Measurements from ENCODE around the gene PLEKHA1. TPM values are rescaled to one million over a fixed set of nuclear protein-coding genes. Genes with fewer than 3 reads are reported as not detected.

PLEKHA1 gene
- total and polyA plus RNA-seq, 12 donors: 8.3 to 22.3 (median 13.1) TPM

GRCh38 chr10:122435212-122435827 lies 60.8 kb downstream of the PLEKHA1 start:
- no peaks in the 10 kb centered on the region for H3K4me1 ChIP-seq (replicated peaks in 1 of 2)
- no peaks in the 10 kb centered on the region for H3K27me3 ChIP-seq
- H3K4me3 ChIP-seq: no peak overlapping the region
- H3K27ac ChIP-seq: no peak overlapping the region
- TF ChIP-seq POLR2A (IDR thresholded peaks at IDR 0.05): no peak
- peak; percentile 64 to 87 (median 78) for TF ChIP-seq CTCF (IDR thresholded peaks at IDR 0.05)
- intact Hi-C loops (cut with DNase I): loop anchor here (5.0 to 10.0 kb wide), 3 partner anchors 91 to 138 kb away; no protein-coding TSS in a partner anchor
- DNase-seq: no peak
- no peaks in the 10 kb centered on the region for H3K9me3 ChIP-seq (replicated peaks in 1 of 3)
- 27 to 36% (median 33%) methylated on average over 3 of the region's 3 CpGs for WGBS, 4 donors
- H3K36me3 ChIP-seq (replicated peaks in 1 of 2): no peaks in the 10 kb centered on the region

- WGBS, 4 donors: 64 to 70% (median 67%) methylated on average over 7 of the region's 7 CpGs
- intact Hi-C loops (cut with DNase I): no loop called here
Measured at GRCh38 chr10:122441961-122442360, 67.5 kb downstream of the PLEKHA1 start.

GRCh38 chr10:122445469-122445868 lies 71.0 kb downstream of the PLEKHA1 start:
- Histone ChIP-seq H3K36me3 (replicated peaks in 1 of 2) (no peaks in the 10 kb centered on the region), H3K4me3 (no peak overlapping the region), H3K27ac (no peak overlapping the region), H3K4me1 (replicated peaks in 1 of 2) (no peaks in the 10 kb centered on the region), H3K27me3 (no peaks in the 10 kb centered on the region), H3K9me3 (replicated peaks in 1 of 3) (no peaks in the 10 kb centered on the region)
- 78 to 88% (median 86%) methylated on average over 1 of the region's 1 CpG for WGBS, 4 donors
- intact Hi-C loops (cut with DNase I): no loop called here
- no peak for DNase-seq
- TF ChIP-seq CTCF (IDR thresholded peaks at IDR 0.05) (no peak), POLR2A (IDR thresholded peaks at IDR 0.05) (no peak)

More at GRCh38 chr10:122441961-122442360, 67.5 kb downstream of the PLEKHA1 start:
- no peak for TF ChIP-seq POLR2A (IDR thresholded peaks at IDR 0.05)
- H3K27me3 ChIP-seq: no peaks in the 10 kb centered on the region
- no peak overlapping the region for H3K4me3 ChIP-seq
- H3K36me3 ChIP-seq (replicated peaks in 1 of 2): no peaks in the 10 kb centered on the region
- H3K27ac ChIP-seq: no peak overlapping the region
- peak in 2 of 7 donors; percentile 33 to 46 for DNase-seq
- H3K9me3 ChIP-seq (replicated peaks in 1 of 3): no peaks in the 10 kb centered on the region
- H3K4me1 ChIP-seq (replicated peaks in 1 of 2): no peaks in the 10 kb centered on the region

- H3K4me1 ChIP-seq (replicated peaks in 1 of 2): no peaks in the 10 kb centered on the region
- no peaks in the 10 kb centered on the region for H3K27me3 ChIP-seq
- no peaks in the 10 kb centered on the region for H3K36me3 ChIP-seq (replicated peaks in 1 of 2)
- TF ChIP-seq POLR2A (IDR thresholded peaks at IDR 0.05) (no peak), CTCF (IDR thresholded peaks at IDR 0.05) (no peak)
- no peak overlapping the region for H3K4me3 ChIP-seq
- H3K27ac ChIP-seq: no peak overlapping the region
- no peaks in the 10 kb centered on the region for H3K9me3 ChIP-seq (replicated peaks in 1 of 3)
- intact Hi-C loops (cut with DNase I): no loop called here
- no peak for DNase-seq
Measured at GRCh38 chr10:122445904-122446303, 71.4 kb downstream of the PLEKHA1 start.

Measured in adrenal gland (tissue), 12 donors.